Measurements from ENCODE around the gene ABCD4.

ABCD4 gene

GRCh38 chr14:74324931-74325361 is 22.2 kb upstream of the ABCD4 start:
- no peaks in the 10 kb centered on the region for H3K9me3 Mint-ChIP-seq
- no peak overlapping the region for H3K4me3 Mint-ChIP-seq
- no peaks in the 10 kb centered on the region for H3K36me3 Mint-ChIP-seq (ENCODE audit: low read depth)
- H3K27ac Mint-ChIP-seq = no peak overlapping the region
- no peaks in the 10 kb centered on the region for H3K4me1 Mint-ChIP-seq (ENCODE audit: low read depth)
- H3K27me3 Mint-ChIP-seq = peaks cover 10% of the 10 kb centered on the region

- H3K4me1 Mint-ChIP-seq (ENCODE audit: low read depth) = no peaks in the 10 kb centered on the region
- no peak overlapping the region for H3K4me3 Mint-ChIP-seq
- H3K9me3 Mint-ChIP-seq = no peaks in the 10 kb centered on the region
- no peaks in the 10 kb centered on the region for H3K36me3 Mint-ChIP-seq (ENCODE audit: low read depth)
- no peak overlapping the region for H3K27ac Mint-ChIP-seq
- peaks cover 3% of the 10 kb centered on the region for H3K27me3 Mint-ChIP-seq
Observed at GRCh38 chr14:74314576-74314975, 11.8 kb upstream of the ABCD4 start.

- H3K27me3 Mint-ChIP-seq = peaks cover 3% of the 10 kb centered on the region
- no peaks in the 10 kb centered on the region for H3K9me3 Mint-ChIP-seq
- no peak overlapping the region for H3K4me3 Mint-ChIP-seq
- no peak overlapping the region for H3K27ac Mint-ChIP-seq
- H3K4me1 Mint-ChIP-seq (ENCODE audit: low read depth) = no peaks in the 10 kb centered on the region
- no peaks in the 10 kb centered on the region for H3K36me3 Mint-ChIP-seq (ENCODE audit: low read depth)
Observed at GRCh38 chr14:74313601-74314000, 10.9 kb upstream of the ABCD4 start.

- H3K27ac Mint-ChIP-seq = no peak overlapping the region
- H3K27me3 Mint-ChIP-seq = peaks cover 3% of the 10 kb centered on the region
Observed at GRCh38 chr14:74312161-74312560, 9.4 kb upstream of the ABCD4 start.

GRCh38 chr14:74309125-74310022 is 6.6 kb upstream of the ABCD4 start:
- H3K27ac Mint-ChIP-seq = no peak overlapping the region
- H3K4me1 Mint-ChIP-seq (ENCODE audit: low read depth) = no peaks in the 10 kb centered on the region
- no peak overlapping the region for H3K4me3 Mint-ChIP-seq
- H3K9me3 Mint-ChIP-seq = no peaks in the 10 kb centered on the region
- H3K27me3 Mint-ChIP-seq = no peaks in the 10 kb centered on the region
- no peaks in the 10 kb centered on the region for H3K36me3 Mint-ChIP-seq (ENCODE audit: low read depth)

More at GRCh38 chr14:74312161-74312560, 9.4 kb upstream of the ABCD4 start:
- Mint-ChIP-seq H3K4me1 (ENCODE audit: low read depth) (no peaks in the 10 kb centered on the region), H3K9me3 (no peaks in the 10 kb centered on the region), H3K4me3 (no peak overlapping the region), H3K36me3 (ENCODE audit: low read depth) (no peaks in the 10 kb centered on the region)

- H3K27me3 Mint-ChIP-seq = no peaks in the 10 kb centered on the region
- no peaks in the 10 kb centered on the region for H3K9me3 Mint-ChIP-seq
- no peak overlapping the region for H3K27ac Mint-ChIP-seq
- H3K4me1 Mint-ChIP-seq (ENCODE audit: low read depth) = peaks cover under 1% of the 10 kb centered on the region
- no peaks in the 10 kb centered on the region for H3K36me3 Mint-ChIP-seq (ENCODE audit: low read depth)
- no peak overlapping the region for H3K4me3 Mint-ChIP-seq
Observed at GRCh38 chr14:74308695-74309094, 6.0 kb upstream of the ABCD4 start.

GRCh38 chr14:74302152-74302628 is 544 bp downstream of the ABCD4 start:
- H3K36me3 Mint-ChIP-seq (ENCODE audit: low read depth) = peaks cover 18% of the 10 kb centered on the region
- peak overlapping the region; percentile 95 for H3K27ac Mint-ChIP-seq
- H3K4me3 Mint-ChIP-seq = peak overlapping the region; percentile 98
- no peaks in the 10 kb centered on the region for H3K27me3 Mint-ChIP-seq
- peaks cover 32% of the 10 kb centered on the region for H3K4me1 Mint-ChIP-seq (ENCODE audit: low read depth)
- no peaks in the 10 kb centered on the region for H3K9me3 Mint-ChIP-seq

GRCh38 chr14:74301594-74302151 is 1.1 kb downstream of the ABCD4 start:
- Mint-ChIP-seq H3K4me3 (peak overlapping the region; percentile 98), H3K27me3 (no peaks in the 10 kb centered on the region), H3K27ac (peak overlapping the region; percentile 95), H3K9me3 (no peaks in the 10 kb centered on the region), H3K4me1 (ENCODE audit: low read depth) (peaks cover 32% of the 10 kb centered on the region), H3K36me3 (ENCODE audit: low read depth) (peaks cover 18% of the 10 kb centered on the region)

GRCh38 chr14:74299061-74299545 is 3.6 kb downstream of the ABCD4 start:
- Mint-ChIP-seq H3K9me3 (no peaks in the 10 kb centered on the region), H3K36me3 (ENCODE audit: low read depth) (peaks cover 23% of the 10 kb centered on the region), H3K27ac (peak overlapping the region; percentile 9), H3K4me1 (ENCODE audit: low read depth) (peaks cover 32% of the 10 kb centered on the region), H3K27me3 (no peaks in the 10 kb centered on the region), H3K4me3 (no peak overlapping the region)

- no peaks in the 10 kb centered on the region for H3K27me3 Mint-ChIP-seq
- H3K4me1 Mint-ChIP-seq (ENCODE audit: low read depth) = peaks cover 25% of the 10 kb centered on the region
- no peak overlapping the region for H3K4me3 Mint-ChIP-seq
- no peaks in the 10 kb centered on the region for H3K9me3 Mint-ChIP-seq
- H3K27ac Mint-ChIP-seq = no peak overlapping the region
- peaks cover 26% of the 10 kb centered on the region for H3K36me3 Mint-ChIP-seq (ENCODE audit: low read depth)
Observed at GRCh38 chr14:74297986-74298385, 4.7 kb downstream of the ABCD4 start.

GRCh38 chr14:74296037-74296467 is 6.7 kb downstream of the ABCD4 start:
- Mint-ChIP-seq H3K27me3 (no peaks in the 10 kb centered on the region), H3K9me3 (no peaks in the 10 kb centered on the region), H3K36me3 (ENCODE audit: low read depth) (peaks cover 36% of the 10 kb centered on the region), H3K4me1 (ENCODE audit: low read depth) (peaks cover 12% of the 10 kb centered on the region), H3K27ac (no peak overlapping the region), H3K4me3 (no peak overlapping the region)

GRCh38 chr14:74293606-74294005 is 9.1 kb downstream of the ABCD4 start:
- no peaks in the 10 kb centered on the region for H3K27me3 Mint-ChIP-seq
- no peaks in the 10 kb centered on the region for H3K9me3 Mint-ChIP-seq
- H3K4me1 Mint-ChIP-seq (ENCODE audit: low read depth) = peaks cover 6% of the 10 kb centered on the region
- no peak overlapping the region for H3K27ac Mint-ChIP-seq
- H3K4me3 Mint-ChIP-seq = no peak overlapping the region
- peaks cover 25% of the 10 kb centered on the region for H3K36me3 Mint-ChIP-seq (ENCODE audit: low read depth)

GRCh38 chr14:74292061-74292460 is 10.7 kb downstream of the ABCD4 start:
- Mint-ChIP-seq H3K27me3 (no peaks in the 10 kb centered on the region), H3K4me1 (ENCODE audit: low read depth) (no peaks in the 10 kb centered on the region), H3K27ac (no peak overlapping the region), H3K9me3 (no peaks in the 10 kb centered on the region), H3K36me3 (ENCODE audit: low read depth) (peaks cover 30% of the 10 kb centered on the region), H3K4me3 (no peak overlapping the region)

- Mint-ChIP-seq H3K36me3 (ENCODE audit: low read depth) (peaks cover 39% of the 10 kb centered on the region), H3K27me3 (no peaks in the 10 kb centered on the region), H3K4me3 (no peak overlapping the region), H3K9me3 (no peaks in the 10 kb centered on the region), H3K27ac (no peak overlapping the region), H3K4me1 (ENCODE audit: low read depth) (no peaks in the 10 kb centered on the region)
Observed at GRCh38 chr14:74290415-74290814, 12.3 kb downstream of the ABCD4 start.

GRCh38 chr14:74289801-74290200 is 12.9 kb downstream of the ABCD4 start:
- Mint-ChIP-seq H3K4me3 (no peak overlapping the region), H3K4me1 (ENCODE audit: low read depth) (no peaks in the 10 kb centered on the region), H3K36me3 (ENCODE audit: low read depth) (peaks cover 39% of the 10 kb centered on the region), H3K27ac (no peak overlapping the region), H3K9me3 (no peaks in the 10 kb centered on the region), H3K27me3 (no peaks in the 10 kb centered on the region)

Data from stimulated activated naive CD8-positive, alpha-beta T cell treated with anti-CD3 and anti-CD28 coated beads, Interleukin-15, Interleukin-2, amounts not matched to agents 100 ng/mL and 50 ng/mL, for 24 hours (primary cell).